KMS-11 (cell line): ENCODE measurements around the gene PCDHGB1.
"Not testable (repeated sequence)": the region's sequence is repeated elsewhere in the genome, so short reads cannot be mapped to it uniquely, and the experiment has no call there.

Experiments used
- H2AFZ ChIP-seq: fragments of 200-600 bp; sonication (generic); 2 replicates; pipeline ENCODE4 v1.6.1; 2016; ENCODE audit warnings: antibody characterized with exemption, mixed run types, low read depth
- H3K27ac ChIP-seq: fragments of 200-600 bp; sonication (generic); 2 replicates; pipeline ENCODE4 v1.6.1; 2016; ENCODE audit warnings: mild to moderate bottlenecking, mixed run types
- H3K27me3 ChIP-seq: fragments of 200-600 bp; sonication (generic); 2 replicates; pipeline ENCODE4 v1.6.1; 2017; ENCODE audit warnings: mild to moderate bottlenecking, low read depth, mixed run types, moderate library complexity; ENCODE audit not compliant: insufficient read depth
- H3K36me3 ChIP-seq: fragments of 200-600 bp; sonication (generic); 2 replicates; pipeline ENCODE4 v1.6.1; 2017; ENCODE audit warnings: mild to moderate bottlenecking, mixed run types; ENCODE audit not compliant: insufficient read depth
- H3K4me1 ChIP-seq: fragments of 200-600 bp; sonication (generic); 2 replicates; pipeline ENCODE4 v1.6.1; 2016; ENCODE audit warnings: mild to moderate bottlenecking, low read depth, mixed run types; ENCODE audit not compliant: poor library complexity, severe bottlenecking
- H3K4me2 ChIP-seq: fragments of 200-600 bp; sonication (generic); 2 replicates; pipeline ENCODE4 v1.7.0; 2016; ENCODE audit warnings: mild to moderate bottlenecking, mixed run types
- H3K4me3 ChIP-seq: fragments of 200-600 bp; sonication (generic); IDR thresholded peaks from 2 replicates; pipeline ENCODE4 v1.6.1; 2017; ENCODE audit warnings: low read depth, low read length, mixed read lengths; ENCODE audit not compliant: insufficient read depth
- H3K79me2 ChIP-seq: fragments of 200-600 bp; sonication (generic); 2 replicates; pipeline ENCODE4 v1.6.1; 2016; ENCODE audit warnings: low read depth, mixed run types; ENCODE audit not compliant: insufficient read depth
- H3K9ac ChIP-seq: fragments of 200-600 bp; sonication (generic); 2 replicates; pipeline ENCODE4 v1.6.1; 2016; ENCODE audit warnings: mild to moderate bottlenecking, mixed run types
- H4K20me1 ChIP-seq: fragments of 200-600 bp; sonication (generic); 2 replicates; pipeline ENCODE4 v1.6.1; 2016; ENCODE audit warnings: mild to moderate bottlenecking, mixed run types; ENCODE audit not compliant: insufficient read depth
- TF ChIP-seq, protein P1 (sequence below): fragments of 200-600 bp; sonication (generic); conservative IDR thresholded peaks from 2 replicates; pipeline ENCODE4 v1.6.1; 2017; ENCODE audit warnings: low read depth, mild to moderate bottlenecking, antibody characterized with exemption, low read length, moderate library complexity, mixed read lengths

The PCDHGB1 gene

DNA sequence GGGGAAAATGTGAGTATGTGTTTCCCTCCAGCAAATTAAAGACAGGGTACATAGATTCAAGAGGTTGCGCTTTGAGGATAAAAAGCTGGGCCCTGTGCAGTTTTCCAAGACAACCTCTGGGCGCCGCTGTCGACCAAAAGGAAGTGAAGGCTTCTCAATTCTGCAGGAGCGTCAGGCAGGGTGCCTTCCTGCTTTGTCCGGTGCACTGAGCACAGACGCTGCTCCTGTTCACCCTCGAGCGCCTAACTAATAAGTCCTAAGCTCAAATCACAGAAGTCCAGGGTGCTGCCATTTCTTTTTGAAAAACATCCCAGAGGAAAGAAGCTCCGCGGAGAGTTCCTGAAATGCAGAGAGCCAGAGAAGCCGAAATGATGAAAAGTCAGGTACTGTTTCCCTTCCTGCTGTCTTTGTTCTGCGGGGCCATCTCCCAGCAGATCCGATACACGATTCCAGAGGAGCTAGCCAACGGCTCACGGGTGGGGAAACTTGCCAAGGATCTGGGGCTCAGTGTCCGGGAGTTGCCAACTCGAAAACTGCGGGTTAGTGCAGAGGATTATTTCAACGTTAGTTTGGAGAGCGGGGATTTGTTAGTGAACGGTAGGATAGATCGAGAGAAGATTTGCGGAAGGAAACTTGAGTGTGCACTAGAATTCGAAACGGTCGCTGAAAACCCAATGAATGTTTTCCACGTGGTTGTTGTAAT is at the start of gene PCDHGB1:
Gene PCDHGB1 (plus strand): TSS at position 183 of the 703 bp plus-strand sequence. CDS start 162 bp downstream, at position 345.
- H2AFZ ChIP-seq: no peak within 1 kb of the TSS
- H3K36me3 ChIP-seq: no peaks in the 10 kb centered on the region
- H3K4me3 ChIP-seq: no peak within 1 kb of the TSS
- no peak within 1 kb of the TSS for H3K27ac ChIP-seq
- no peak within 1 kb of the TSS for H3K9ac ChIP-seq
- H4K20me1 ChIP-seq: no peaks in the 10 kb centered on the region
- H3K4me2 ChIP-seq: no peak within 1 kb of the TSS
- no peaks in the 10 kb centered on the region for H3K79me2 ChIP-seq
- TF ChIP-seq, protein P1, sequence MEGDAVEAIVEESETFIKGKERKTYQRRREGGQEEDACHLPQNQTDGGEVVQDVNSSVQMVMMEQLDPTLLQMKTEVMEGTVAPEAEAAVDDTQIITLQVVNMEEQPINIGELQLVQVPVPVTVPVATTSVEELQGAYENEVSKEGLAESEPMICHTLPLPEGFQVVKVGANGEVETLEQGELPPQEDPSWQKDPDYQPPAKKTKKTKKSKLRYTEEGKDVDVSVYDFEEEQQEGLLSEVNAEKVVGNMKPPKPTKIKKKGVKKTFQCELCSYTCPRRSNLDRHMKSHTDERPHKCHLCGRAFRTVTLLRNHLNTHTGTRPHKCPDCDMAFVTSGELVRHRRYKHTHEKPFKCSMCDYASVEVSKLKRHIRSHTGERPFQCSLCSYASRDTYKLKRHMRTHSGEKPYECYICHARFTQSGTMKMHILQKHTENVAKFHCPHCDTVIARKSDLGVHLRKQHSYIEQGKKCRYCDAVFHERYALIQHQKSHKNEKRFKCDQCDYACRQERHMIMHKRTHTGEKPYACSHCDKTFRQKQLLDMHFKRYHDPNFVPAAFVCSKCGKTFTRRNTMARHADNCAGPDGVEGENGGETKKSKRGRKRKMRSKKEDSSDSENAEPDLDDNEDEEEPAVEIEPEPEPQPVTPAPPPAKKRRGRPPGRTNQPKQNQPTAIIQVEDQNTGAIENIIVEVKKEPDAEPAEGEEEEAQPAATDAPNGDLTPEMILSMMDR: no peak
- H3K27me3 ChIP-seq: no peaks in the 10 kb centered on the region
- H3K4me1 ChIP-seq: no peaks in the 10 kb centered on the region

DNA sequence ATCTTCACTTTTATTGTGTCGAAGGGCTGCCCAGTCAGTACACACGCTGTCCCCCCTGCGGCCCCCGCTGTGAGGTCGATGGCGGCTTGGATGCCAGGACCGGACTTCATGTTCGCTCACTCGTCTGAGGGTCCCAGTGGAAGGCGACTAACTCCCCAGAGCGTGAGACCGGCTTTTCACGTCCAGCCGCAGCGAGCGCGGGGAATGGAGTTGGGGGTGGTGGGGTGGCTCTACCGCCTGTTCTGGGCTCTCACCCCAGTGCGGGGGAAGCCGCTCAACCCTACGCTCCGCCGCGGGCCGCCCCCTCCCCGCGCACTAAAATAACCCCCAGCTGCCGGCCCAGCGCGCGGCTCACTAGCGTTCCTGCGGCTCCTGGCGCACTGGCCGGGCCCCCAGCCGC is 46.1 kb upstream of the PCDHGB1 start, which contains the start of gene SLC25A2:
Gene SLC25A2 (minus strand): TSS at position 294 of the 400 bp plus-strand sequence. CDS start 184 bp downstream, at position 110.
- H3K27me3 ChIP-seq: no peaks in the 10 kb centered on the region
- no peak within 1 kb of the TSS for H3K4me2 ChIP-seq
- no peak within 1 kb of the TSS for H3K4me3 ChIP-seq
- no peak within 1 kb of the TSS for H2AFZ ChIP-seq
- no peaks in the 10 kb centered on the region for H3K36me3 ChIP-seq
- no peak within 1 kb of the TSS for H3K9ac ChIP-seq
- TF ChIP-seq, protein P1: no peak
- H3K27ac ChIP-seq: no peak within 1 kb of the TSS
- H3K79me2 ChIP-seq: no peaks in the 10 kb centered on the region
- H3K4me1 ChIP-seq: no peaks in the 10 kb centered on the region
- H4K20me1 ChIP-seq: no peaks in the 10 kb centered on the region

DNA sequence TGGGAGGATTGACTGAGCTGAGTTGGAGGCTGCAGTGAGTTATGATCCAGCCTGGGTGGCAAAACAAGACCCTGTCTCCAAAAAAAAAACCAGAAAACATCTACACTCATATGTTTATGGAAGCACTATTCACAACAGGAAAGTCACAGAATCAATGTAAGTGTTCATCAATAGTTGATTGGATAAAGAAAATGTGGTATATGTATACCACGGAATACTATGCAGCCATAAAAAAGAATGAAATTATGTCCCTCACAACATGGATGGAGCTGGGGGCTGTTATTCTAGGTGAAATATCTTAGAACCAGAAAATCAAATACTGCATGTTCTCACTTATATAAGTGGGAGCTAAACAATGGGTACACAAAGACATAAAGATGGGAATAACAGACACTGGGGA is 43.3 kb upstream of the PCDHGB1 start:
- Histone ChIP-seq H3K4me3 (no peak overlapping the region), H4K20me1 (no peaks in the 10 kb centered on the region), H3K4me2 (no peak overlapping the region), H3K36me3 (no peaks in the 10 kb centered on the region), H3K79me2 (no peaks in the 10 kb centered on the region), H3K4me1 (no peaks in the 10 kb centered on the region), H2AFZ (no peak overlapping the region), H3K27me3 (no peaks in the 10 kb centered on the region), H3K27ac (no peak overlapping the region), H3K9ac (no peak overlapping the region)
- TF ChIP-seq, protein P1: no peak

DNA sequence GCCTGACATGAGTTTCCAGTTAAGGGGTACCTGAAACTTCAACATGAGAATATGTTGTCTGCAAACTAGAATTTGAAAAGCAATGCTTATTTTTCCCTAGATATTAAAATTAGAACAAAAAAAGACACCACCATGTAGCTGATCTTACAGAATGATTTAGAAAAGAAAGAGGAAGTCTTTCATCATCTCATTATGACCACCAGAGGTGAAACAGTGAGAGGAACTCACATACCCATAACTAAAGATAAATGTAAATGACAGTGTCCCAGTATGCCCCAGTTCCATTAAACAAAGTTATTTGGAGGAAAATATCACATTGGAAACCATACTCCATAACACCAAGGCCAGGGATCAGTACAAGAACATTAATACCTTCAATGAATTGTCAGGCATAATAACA is 36.2 kb upstream of the PCDHGB1 start:
- Histone ChIP-seq H3K9ac (no peak overlapping the region), H3K27me3 (no peaks in the 10 kb centered on the region), H2AFZ (no peak overlapping the region), H3K4me1 (no peaks in the 10 kb centered on the region), H3K4me3 (no peak overlapping the region), H3K79me2 (peaks cover 21% of the 10 kb centered on the region), H3K27ac (no peak overlapping the region), H3K4me2 (no peak overlapping the region), H4K20me1 (no peaks in the 10 kb centered on the region), H3K36me3 (peaks cover 6% of the 10 kb centered on the region; the same call in 1 of the 2 replicates)
- TF ChIP-seq, protein P1: no peak

DNA sequence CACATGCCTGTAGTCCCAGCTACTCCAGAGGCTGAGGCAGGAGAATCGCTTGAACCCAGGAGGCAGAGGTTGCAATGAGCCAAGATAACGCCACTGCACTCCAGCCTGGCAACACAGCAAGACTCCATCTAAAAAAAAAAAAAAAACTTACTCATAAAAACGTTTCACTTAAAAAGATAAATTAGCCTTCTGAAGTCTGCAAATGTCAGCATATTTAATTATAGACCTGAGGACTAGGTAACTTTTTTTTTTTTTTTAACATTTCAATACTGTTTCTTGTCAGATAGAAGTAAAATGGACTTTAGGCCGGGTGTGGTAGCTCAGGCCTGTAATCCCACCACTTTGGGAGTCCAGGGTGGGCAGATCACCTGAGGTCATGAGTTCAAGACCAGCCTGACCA is 32.9 kb upstream of the PCDHGB1 start:
- H3K4me2 ChIP-seq, H3K27me3 ChIP-seq, H3K27ac ChIP-seq, H2AFZ ChIP-seq, H3K4me1 ChIP-seq, H4K20me1 ChIP-seq, H3K4me3 ChIP-seq, H3K9ac ChIP-seq: not testable (repeated sequence)
- Histone ChIP-seq H3K36me3 (peaks cover 12% of the 10 kb centered on the region; the same call in 1 of the 2 replicates), H3K79me2 (peaks cover 36% of the 10 kb centered on the region)
